PFSK-1 (cell line): ENCODE measurements around the gene OR13J1.

ENCODE experiments used
- REST ChIP-seq, 2 experiments: IDR thresholded peaks; 2 replicates each; pipeline versions ENCODE4 v1.6.1 to v1.8.0; 2011 to 2012; ENCODE audit warnings: low read depth in 2 of 2, low read length in 2 of 2, control low read depth in 1 of 2, inconsistent platforms in 1 of 2, mild to moderate bottlenecking in 1 of 2, moderate library complexity in 1 of 2; ENCODE audit not compliant: insufficient read depth in 1 of 2
- TAF1 ChIP-seq: IDR thresholded peaks from 2 replicates; pipeline ENCODE4 v1.6.1; 2012; ENCODE audit warnings: low read length, control low read depth, borderline replicate concordance; ENCODE audit not compliant: insufficient read depth

- no peak for TF ChIP-seq TAF1
- no peak for TF ChIP-seq REST (IDR thresholded peaks at IDR 0.05; ENCODE audit: insufficient read depth in 1 of 2, low read depth in 2 of 2, low read length in 2 of 2)
Observed at GRCh38 chr9:35844628-35845270, 25.5 kb downstream of the OR13J1 start.
